BLaER1 (cell line): Measurements from ENCODE around the gene MAN2A2.
A peak's percentile ranks its signal among the peaks of the same experiment; 100 is the strongest.

Experiments
- H3K27ac ChIP-seq: shearing (Covaris generic); formaldehyde crosslinking; 2 replicates; pipeline ENCODE4 v1.8.1; 2022
- H3K27me3 ChIP-seq: shearing (Covaris generic); formaldehyde crosslinking; 2 replicates; pipeline ENCODE4 v1.8.1; 2022
- H3K36me3 ChIP-seq: shearing (Covaris generic); formaldehyde crosslinking; 2 replicates; pipeline ENCODE4 v1.8.1; 2022
- H3K4me1 ChIP-seq: shearing (Covaris generic); formaldehyde crosslinking; 2 replicates; pipeline ENCODE4 v1.8.1; 2022
- H3K4me2 ChIP-seq: shearing (Covaris generic); formaldehyde crosslinking; 2 replicates; pipeline ENCODE4 v1.8.1; 2022
- H3K4me3 ChIP-seq: shearing (Covaris generic); formaldehyde crosslinking; 2 replicates; pipeline ENCODE4 v1.8.1; 2022
- H3K9ac ChIP-seq: shearing (Covaris generic); formaldehyde crosslinking; 2 replicates; pipeline ENCODE4 v1.8.1; 2022
- H3K9me3 ChIP-seq: shearing (Covaris generic); formaldehyde crosslinking; 2 replicates; pipeline ENCODE4 v1.8.1; 2022
- H4K20me1 ChIP-seq: shearing (Covaris generic); formaldehyde crosslinking; 2 replicates; pipeline ENCODE4 v1.8.1; 2022
- Cebpa-rat ChIP-seq: shearing (Covaris generic); IDR thresholded peaks from 2 replicates; pipeline ENCODE4 v1.8.1; 2022

The MAN2A2 gene

DNA sequence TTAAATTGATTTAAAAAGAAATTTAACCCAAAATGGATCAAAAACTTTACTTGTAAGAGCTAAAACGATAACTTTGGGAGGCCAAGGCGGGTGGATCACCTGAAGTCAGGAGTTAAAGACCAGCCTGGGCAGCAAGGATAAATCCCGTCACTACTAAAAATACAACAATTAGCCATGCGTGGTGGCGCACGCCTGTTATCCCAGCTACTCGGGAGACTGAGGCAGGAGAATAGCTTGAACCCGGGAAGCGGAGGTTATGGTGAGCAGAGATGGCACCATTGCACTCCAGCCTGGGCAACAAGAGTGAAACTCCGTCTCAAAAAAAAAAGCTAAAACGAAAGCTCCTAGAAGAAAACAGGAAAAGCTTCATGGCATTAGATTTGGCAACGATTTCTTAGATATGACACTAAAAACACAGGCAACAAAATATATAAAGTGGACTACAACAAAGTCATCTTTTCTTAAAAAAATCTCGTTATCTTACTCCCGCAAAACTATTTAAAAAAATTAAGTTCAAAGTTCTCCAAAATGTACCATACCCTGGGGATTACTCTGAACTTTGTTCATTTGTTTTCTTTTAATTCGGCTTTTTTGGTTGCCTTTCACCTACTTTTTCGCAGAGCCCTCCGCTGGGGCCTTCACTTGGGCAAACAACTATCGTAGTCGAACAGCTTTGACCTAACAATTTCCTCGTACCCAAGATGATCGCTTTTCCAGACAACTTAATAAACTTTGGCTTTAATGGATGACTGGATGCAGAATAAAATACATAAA is 26.3 kb downstream of the MAN2A2 start:
- H3K4me3 ChIP-seq, result peak overlapping the region; percentile 82
- no peaks in the 10 kb centered on the region for H3K27me3 ChIP-seq
- no peaks in the 10 kb centered on the region for H3K36me3 ChIP-seq
- peak overlapping the region; percentile 85 for H3K27ac ChIP-seq
- H4K20me1 ChIP-seq, result no peaks in the 10 kb centered on the region
- peak overlapping the region; percentile 80 for H3K9ac ChIP-seq
- H3K4me2 ChIP-seq, result peak overlapping the region; percentile 94
- no peak for TF ChIP-seq Cebpa-rat
- H3K9me3 ChIP-seq, result no peaks in the 10 kb centered on the region
- peaks cover 50% of the 10 kb centered on the region for H3K4me1 ChIP-seq

DNA sequence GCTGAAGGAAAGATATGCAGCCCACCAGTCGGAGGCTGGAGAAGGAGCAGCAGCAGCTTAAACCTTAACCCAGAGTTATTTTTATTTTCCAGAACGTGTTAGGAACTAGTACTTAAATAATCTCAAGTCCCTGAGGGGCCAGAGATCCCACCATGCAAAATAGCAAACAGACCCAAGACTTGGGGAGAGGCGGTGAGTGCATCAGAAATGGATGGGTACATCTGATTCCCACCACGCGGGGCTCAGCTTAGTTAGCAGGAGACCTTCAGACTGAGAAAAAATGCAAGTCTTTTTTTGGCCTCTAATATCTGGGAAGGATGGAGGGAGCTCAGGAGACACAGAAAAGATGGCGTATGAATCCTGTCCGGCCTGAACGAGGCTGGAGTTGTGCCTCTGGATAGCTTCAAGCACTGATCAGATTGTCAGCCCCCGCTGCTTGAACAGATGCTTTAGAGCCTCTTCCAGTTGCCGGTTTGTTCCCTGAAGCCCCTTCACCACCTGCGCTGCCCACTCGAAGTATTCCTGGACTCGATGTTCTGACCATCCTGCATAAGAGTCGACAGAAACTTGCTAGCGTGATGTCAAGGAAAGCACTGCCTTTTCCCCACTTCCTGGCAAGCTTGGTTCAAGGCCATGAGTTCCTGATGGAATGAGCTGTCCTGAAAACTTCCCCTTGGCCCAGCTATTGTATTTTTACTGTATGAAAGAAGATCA is 27.9 kb downstream of the MAN2A2 start:
- Histone ChIP-seq H3K4me3 (peak overlapping the region; percentile 82), H3K27me3 (no peaks in the 10 kb centered on the region), H3K4me1 (peaks cover 58% of the 10 kb centered on the region), H4K20me1 (peaks cover 7% of the 10 kb centered on the region), H3K36me3 (no peaks in the 10 kb centered on the region), H3K9me3 (no peaks in the 10 kb centered on the region), H3K4me2 (peak overlapping the region; percentile 94), H3K27ac (peak overlapping the region; percentile 85), H3K9ac (peak overlapping the region; percentile 80)
- no peak for TF ChIP-seq Cebpa-rat

DNA sequence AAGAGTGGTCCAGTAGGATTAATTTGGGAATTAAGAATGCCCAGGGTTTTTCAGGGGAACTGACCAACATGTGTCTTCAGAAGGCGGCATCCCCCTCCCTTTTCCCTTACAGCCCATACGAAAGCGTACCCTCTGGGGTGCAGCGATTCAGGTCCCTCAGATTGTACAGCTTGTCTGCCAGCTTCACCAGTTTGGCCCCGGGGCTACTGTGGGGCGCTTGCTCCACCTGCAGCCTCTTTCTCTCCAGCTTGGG is 28.4 kb downstream of the MAN2A2 start:
- Histone ChIP-seq H3K36me3 (peaks cover 4% of the 10 kb centered on the region), H3K27ac (peak overlapping the region; percentile 85), H3K27me3 (no peaks in the 10 kb centered on the region), H3K9ac (peak overlapping the region; percentile 80), H3K9me3 (no peaks in the 10 kb centered on the region), H3K4me1 (peaks cover 63% of the 10 kb centered on the region), H3K4me3 (peak overlapping the region; percentile 82), H4K20me1 (peaks cover 11% of the 10 kb centered on the region), H3K4me2 (peak overlapping the region; percentile 94)
- TF ChIP-seq Cebpa-rat, result no peak

DNA sequence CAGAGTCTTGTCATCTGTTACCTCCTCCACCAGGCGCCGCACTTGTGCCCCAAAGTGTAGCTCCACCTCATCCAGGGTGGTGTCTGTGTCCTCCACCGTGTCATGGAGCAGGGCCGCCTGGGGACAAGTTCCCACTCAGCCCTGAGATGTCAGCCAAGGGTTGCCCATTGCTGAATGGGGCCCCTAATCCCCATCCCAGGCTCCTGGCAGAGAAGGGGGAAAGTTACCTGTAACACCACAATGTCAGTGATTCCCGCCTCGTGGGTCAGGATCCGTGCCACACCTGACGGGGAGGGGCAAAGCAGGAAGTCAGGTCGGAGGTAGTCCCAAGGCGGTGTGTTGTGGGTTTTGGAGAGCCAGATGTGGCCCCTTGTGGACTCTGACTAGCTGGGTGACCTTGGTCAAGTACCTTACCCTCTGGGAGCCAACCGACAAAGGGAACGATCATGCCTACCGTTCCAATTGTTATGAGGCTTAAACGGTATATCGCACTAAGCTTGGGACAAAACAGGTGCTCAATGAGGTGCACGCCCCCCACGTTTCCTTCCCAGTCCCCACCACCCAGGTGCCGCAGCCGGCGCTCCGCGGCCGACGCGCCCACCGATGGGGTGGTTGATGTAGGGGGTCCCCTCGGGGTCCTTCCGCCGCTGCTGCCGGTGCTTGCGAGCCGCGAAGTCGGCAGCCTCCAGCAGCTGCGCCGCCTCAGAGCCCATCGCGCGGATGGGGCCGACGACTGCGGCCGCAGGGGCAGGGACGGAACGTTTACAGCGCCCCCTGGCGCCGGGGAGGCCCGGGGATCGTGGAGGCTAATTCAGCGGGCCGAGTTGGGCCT is 28.9 kb downstream of the MAN2A2 start, which contains the start of gene HDDC3:
TSS of gene HDDC3 (minus strand) at position 722 of the 832 bp plus-strand sequence. CDS start at position 713, 9 bp downstream.
- Histone ChIP-seq H3K27ac (peak within 1 kb of the TSS; percentile 85), H3K9ac (peak within 1 kb of the TSS; percentile 80), H3K4me1 (peaks cover 69% of the 10 kb centered on the region), H3K27me3 (no peaks in the 10 kb centered on the region), H3K36me3 (peaks cover 10% of the 10 kb centered on the region), H3K9me3 (no peaks in the 10 kb centered on the region), H4K20me1 (peaks cover 17% of the 10 kb centered on the region), H3K4me3 (peak within 1 kb of the TSS; percentile 82), H3K4me2 (peak within 1 kb of the TSS; percentile 94)
- TF ChIP-seq Cebpa-rat, result no peak

DNA sequence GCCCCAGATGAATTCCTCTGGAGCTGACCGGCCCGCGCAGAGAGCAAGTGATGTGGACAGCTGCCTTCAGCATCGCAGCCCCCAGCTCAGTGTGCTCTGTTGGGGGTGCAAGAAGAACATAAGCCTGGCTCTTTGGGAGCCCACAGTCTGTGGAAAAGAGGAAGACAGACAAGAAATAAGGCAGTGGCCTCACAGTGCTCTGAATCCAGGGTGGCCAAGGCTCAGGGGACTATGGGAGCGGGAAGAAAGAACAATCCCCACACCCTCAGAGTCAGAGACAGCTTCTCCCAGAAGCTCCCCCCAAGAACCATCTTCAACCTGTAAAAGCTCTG is 29.5 kb downstream of the MAN2A2 start:
- H3K36me3 ChIP-seq, result peaks cover 15% of the 10 kb centered on the region
- peaks cover 74% of the 10 kb centered on the region for H3K4me1 ChIP-seq
- H4K20me1 ChIP-seq, result peaks cover 21% of the 10 kb centered on the region
- H3K27ac ChIP-seq, result peak overlapping the region; percentile 85
- H3K4me3 ChIP-seq, result peak overlapping the region; percentile 82
- peak overlapping the region; percentile 80 for H3K9ac ChIP-seq
- no peaks in the 10 kb centered on the region for H3K9me3 ChIP-seq
- no peak for TF ChIP-seq Cebpa-rat
- H3K4me2 ChIP-seq, result peak overlapping the region; percentile 94
- H3K27me3 ChIP-seq, result no peaks in the 10 kb centered on the region

DNA sequence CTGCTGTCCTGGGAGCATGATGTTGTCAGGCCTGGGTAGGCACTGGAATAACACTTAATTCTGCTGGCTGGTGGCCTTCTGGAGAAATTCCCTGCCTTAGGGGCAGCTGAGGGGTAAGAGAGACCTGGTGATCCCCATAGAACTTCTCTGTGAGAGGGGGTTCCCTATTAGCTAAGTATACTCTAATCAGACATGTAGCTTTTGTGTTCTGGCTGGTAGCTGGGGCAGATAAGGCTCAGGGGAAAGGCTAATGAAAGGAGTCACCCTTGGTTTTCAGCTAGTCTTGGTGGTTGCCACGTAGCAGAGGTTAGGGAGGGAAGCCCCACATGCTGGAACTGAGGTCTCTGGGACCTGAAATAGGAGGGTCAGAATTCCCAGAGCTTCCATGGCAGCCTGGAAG is 30.2 kb downstream of the MAN2A2 start:
- H4K20me1 ChIP-seq, result peaks cover 21% of the 10 kb centered on the region
- H3K4me3 ChIP-seq, result no peak overlapping the region
- peak overlapping the region; percentile 100 for H3K4me2 ChIP-seq
- H3K27ac ChIP-seq, result peak overlapping the region; percentile 85; the same call in 1 of the 2 replicates
- no peak overlapping the region for H3K9ac ChIP-seq
- peaks cover 22% of the 10 kb centered on the region for H3K36me3 ChIP-seq
- H3K9me3 ChIP-seq, result no peaks in the 10 kb centered on the region
- H3K27me3 ChIP-seq, result no peaks in the 10 kb centered on the region
- TF ChIP-seq Cebpa-rat, result no peak
- peaks cover 74% of the 10 kb centered on the region for H3K4me1 ChIP-seq

DNA sequence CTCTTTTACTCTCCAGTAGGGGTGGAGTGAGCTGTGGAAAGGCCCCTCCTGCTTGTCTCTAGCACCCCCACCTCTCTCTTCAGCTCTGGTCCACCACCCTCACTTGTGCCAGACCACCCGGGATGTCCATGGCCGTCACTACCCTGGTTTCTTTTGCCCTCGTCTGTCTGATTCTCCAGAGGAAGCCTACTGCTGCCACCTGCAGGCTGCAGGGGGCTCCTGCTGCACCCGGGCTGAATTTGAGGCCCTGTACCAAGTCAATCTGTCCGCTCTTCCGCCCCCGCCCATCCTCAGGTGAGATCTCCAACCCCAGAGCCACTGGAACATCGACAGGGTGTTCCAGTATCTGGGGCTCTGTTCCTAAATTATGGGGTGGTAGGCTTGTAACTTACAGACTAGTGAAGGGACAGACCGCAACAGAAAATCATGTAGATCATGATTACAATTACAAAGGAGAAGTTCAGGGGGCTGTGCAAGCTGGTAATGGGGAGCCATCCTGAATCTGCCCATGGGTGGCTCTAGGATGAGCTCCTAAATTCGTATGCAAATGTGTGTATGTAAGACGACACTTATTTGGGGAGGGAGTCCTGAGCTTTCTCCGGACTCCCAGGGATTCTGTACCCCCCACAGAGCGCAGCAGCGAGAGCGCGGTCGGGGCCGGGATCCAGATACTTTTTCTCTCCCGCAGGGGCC is 31.3 kb downstream of the MAN2A2 start:
- Histone ChIP-seq H3K27ac (peak overlapping the region; percentile 53; the same call in 1 of the 2 replicates), H4K20me1 (peaks cover 21% of the 10 kb centered on the region)

GRCh38 chr15:90934949-90935751 is 32.0 kb downstream of the MAN2A2 start, which contains the start of gene UNC45A:
TSS of gene UNC45A (plus strand) at chr15:90935285. CDS start at chr15:90935325, 40 bp downstream.
- Histone ChIP-seq H3K27ac (peak within 1 kb of the TSS; percentile 73), H3K36me3 (peaks cover 40% of the 10 kb centered on the region), H4K20me1 (peaks cover 21% of the 10 kb centered on the region), H3K4me2 (peak within 1 kb of the TSS; percentile 100), H3K27me3 (no peaks in the 10 kb centered on the region), H3K4me1 (peaks cover 74% of the 10 kb centered on the region), H3K4me3 (peak within 1 kb of the TSS; percentile 82), H3K9me3 (no peaks in the 10 kb centered on the region), H3K9ac (peak within 1 kb of the TSS; percentile 90)
- TF ChIP-seq Cebpa-rat, result no peak

More for the DNA sequence above, 31.3 kb downstream of the MAN2A2 start:
- peak overlapping the region; percentile 90; the same call in 1 of the 2 replicates for H3K9ac ChIP-seq
- peak overlapping the region; percentile 82 for H3K4me3 ChIP-seq
- H3K9me3 ChIP-seq, result no peaks in the 10 kb centered on the region
- peak overlapping the region; percentile 100 for H3K4me2 ChIP-seq
- TF ChIP-seq Cebpa-rat, result no peak
- no peaks in the 10 kb centered on the region for H3K27me3 ChIP-seq
- H3K4me1 ChIP-seq, result peaks cover 68% of the 10 kb centered on the region
- H3K36me3 ChIP-seq, result peaks cover 33% of the 10 kb centered on the region
